GM21447 (cell line): ENCODE data around the gene PKP3.

Experiments
- ATAC-seq: cut with Tn5 transposase; IDR thresholded peaks from one replicate; pipeline ENCODE4 v1.9.1; 2021; ENCODE audit not compliant: unreplicated experiment

PKP3 gene

GRCh38 chr11:441418-442274 lies 47.6 kb downstream of the PKP3 start, which contains the start of gene ANO9:
TSS of gene ANO9 (minus strand) at chr11:442011. CDS start at chr11:441926, 85 bp downstream.
- peak; percentile 86 for ATAC-seq

- no peak for ATAC-seq
Measured at GRCh38 chr11:442611-443081, 48.6 kb downstream of the PKP3 start.

DNA sequence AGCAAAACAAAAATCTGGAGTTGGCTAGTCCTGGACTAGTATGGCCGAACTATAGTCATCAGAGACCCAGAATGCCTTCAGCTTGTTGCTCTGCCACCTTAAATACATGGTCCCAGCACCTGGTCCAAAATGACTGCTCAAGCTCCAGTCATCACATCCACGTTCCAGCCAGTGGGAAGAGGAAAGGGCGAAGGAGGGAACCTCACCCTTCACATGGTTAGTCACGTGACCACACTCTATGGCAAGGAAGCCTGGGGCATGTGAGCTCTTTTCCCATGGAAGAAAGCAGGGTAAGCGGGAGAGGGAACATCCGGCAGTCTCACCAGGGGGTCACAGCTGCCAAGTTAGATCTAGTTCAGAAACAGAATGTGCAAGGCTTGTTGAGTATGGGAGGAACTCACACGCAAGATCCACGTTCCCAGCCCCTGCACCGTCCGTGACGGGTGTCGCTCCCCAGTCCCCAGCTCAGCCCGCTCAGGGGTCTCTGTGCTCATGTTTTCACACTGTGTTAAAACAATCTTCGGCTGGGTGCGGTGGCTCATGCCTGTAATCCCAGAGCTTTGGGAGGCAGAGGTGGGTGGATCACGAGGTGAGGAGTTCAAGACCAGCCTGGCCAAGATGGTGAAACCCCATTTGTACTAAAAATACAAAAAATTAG lies 49.7 kb downstream of the PKP3 start:
- no peak for ATAC-seq

GRCh38 chr11:444396-445144 lies 50.6 kb downstream of the PKP3 start:
- ATAC-seq = no peak

- no peak for ATAC-seq
Measured at GRCh38 chr11:445765-446588, 52.0 kb downstream of the PKP3 start.

- ATAC-seq = no peak
Measured at GRCh38 chr11:446891-447290, 52.9 kb downstream of the PKP3 start.

- peak; percentile 40 for ATAC-seq
Measured at GRCh38 chr11:447923-448731, 54.1 kb downstream of the PKP3 start.

GRCh38 chr11:449889-450808 lies 56.1 kb downstream of the PKP3 start, which contains the start of gene PTDSS2:
TSS of gene PTDSS2 (plus strand) at chr11:450279. CDS start at chr11:450456, 177 bp downstream.
- ATAC-seq = peak; percentile 76

GRCh38 chr11:450809-451451 lies 56.9 kb downstream of the PKP3 start:
- ATAC-seq = no peak

DNA sequence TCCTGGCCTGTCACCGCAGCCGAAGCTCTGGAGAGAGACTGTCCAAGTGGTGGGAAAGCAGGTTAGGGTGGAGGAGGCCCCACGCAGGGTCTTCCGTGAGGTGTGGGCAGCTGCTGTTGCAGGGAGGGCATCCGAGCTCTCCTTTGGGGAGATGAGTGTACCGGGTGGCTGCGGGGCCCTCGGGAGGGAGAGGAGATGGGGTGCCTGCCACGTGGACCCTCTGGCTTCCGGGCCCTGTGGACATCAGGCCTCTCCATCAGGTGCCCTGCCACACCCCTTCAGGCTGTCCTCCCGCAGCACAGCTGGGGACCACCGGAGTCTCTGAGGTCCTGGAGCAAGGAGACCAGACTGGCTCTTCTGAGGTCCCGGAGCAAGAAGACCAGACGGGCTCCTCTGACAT lies 57.7 kb downstream of the PKP3 start:
- ATAC-seq = no peak

DNA sequence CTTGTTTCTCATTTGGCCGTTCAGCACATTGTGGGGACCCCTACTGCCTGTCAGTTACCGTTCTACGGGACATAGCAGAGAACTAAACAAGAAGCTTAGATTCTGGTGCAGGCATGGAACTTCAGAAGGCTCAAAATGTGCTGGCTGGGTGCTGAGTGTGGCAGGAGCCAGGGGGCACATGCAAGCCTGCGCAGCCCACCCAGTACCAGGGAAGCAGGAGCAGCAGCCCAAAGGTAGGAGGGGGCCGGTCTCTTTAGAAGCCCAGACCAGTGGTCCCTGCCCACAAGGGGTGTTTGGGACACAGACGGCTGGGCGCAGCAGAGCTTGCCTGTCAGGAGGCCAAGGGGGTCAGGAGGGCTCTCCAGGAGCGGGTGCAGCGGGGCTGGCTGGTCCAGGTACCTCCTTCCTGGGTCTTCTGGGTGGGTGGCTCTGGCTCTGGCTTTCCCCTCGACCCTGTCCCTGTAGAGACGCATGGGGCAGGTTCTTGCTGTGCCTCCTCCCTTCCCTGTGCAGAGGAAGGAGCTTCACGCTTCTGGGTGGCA lies 58.3 kb downstream of the PKP3 start:
- no peak for ATAC-seq

DNA sequence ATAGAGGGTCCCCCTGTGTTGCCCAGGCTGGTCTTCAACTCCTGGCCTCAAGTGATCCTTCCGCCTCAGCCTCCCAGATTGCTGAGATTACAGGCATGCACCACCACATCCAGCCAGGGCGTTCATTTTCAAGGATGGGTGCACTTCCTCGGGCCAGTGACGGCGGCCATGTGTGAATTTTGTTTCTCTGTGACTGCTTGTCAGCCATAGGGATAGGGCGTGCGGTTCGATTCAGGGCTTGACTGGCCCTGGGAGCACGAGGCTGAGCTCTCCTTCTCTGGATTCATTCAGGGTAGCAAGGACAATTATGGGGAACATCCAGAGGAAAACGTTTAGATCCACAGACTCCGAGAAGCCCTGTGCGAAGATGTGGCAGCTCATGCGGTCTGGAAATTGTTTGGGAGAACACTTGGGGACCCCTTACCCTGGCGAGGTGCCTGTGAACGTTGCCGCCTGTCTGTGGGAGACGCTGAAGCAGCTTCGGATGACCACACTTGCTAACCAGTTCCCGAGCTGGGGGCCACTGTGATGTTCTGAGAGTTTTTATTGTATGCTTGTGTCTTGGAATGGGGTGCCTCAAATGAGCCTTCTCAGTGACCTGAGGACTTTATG lies 59.0 kb downstream of the PKP3 start:
- no peak for ATAC-seq

DNA sequence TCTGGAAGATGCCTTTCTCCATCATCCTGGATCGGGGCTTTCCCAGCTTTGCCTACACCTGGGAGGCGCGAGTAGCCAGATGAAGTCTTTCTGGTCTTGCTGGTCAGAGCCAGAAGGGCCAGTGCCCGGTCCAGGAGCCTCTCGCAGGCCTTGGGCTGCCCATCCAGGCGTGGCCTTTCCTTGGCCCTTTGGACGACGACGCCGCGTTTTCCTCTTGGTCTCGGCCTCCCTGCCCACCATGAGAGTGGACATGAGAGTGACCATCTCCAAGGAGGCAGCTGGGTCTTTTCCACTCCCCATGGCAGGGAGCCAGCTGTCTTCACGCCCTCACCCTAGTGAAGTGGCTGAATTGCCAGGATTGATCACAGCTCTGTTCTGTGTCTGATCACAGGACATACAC lies 59.6 kb downstream of the PKP3 start:
- ATAC-seq = no peak

DNA sequence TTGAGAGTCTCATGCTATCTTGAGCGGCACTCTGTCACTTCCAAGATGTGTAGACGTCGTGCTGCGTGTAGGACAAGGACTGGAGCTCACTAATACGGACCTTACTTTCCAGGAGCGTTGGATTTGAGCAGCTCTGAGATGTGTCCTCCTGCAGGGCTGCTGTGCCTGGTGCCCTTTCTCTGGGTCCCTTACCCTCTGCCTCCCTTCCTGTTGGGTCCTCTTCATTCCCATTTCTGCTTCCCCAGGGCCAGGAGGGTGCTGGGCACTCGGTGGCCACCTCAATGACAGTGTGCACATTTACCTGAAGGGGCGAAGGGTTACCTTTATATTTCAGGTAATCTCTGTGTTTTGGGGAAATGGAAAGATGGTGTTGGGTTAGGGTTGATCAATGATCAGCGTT lies 60.0 kb downstream of the PKP3 start:
- ATAC-seq = no peak
